Smooth muscle cell of the pulmonary artery (primary cell): ENCODE measurements around the gene ENTPD6. TPM values are rescaled to one million over a fixed set of nuclear protein-coding genes. Genes with fewer than 3 reads are reported as not detected.

Experiments used
- total RNA-seq: library from RNA; depleted of rRNA; stranded (reverse); fragments of >200 nt; gene quantifications from 2 replicates; pipeline ENCODE4 v1.2.3, GENCODE V29; 2014

Gene ENTPD6
- total RNA-seq: 60.9 and 89.7 TPM in 2 replicates

DNA sequence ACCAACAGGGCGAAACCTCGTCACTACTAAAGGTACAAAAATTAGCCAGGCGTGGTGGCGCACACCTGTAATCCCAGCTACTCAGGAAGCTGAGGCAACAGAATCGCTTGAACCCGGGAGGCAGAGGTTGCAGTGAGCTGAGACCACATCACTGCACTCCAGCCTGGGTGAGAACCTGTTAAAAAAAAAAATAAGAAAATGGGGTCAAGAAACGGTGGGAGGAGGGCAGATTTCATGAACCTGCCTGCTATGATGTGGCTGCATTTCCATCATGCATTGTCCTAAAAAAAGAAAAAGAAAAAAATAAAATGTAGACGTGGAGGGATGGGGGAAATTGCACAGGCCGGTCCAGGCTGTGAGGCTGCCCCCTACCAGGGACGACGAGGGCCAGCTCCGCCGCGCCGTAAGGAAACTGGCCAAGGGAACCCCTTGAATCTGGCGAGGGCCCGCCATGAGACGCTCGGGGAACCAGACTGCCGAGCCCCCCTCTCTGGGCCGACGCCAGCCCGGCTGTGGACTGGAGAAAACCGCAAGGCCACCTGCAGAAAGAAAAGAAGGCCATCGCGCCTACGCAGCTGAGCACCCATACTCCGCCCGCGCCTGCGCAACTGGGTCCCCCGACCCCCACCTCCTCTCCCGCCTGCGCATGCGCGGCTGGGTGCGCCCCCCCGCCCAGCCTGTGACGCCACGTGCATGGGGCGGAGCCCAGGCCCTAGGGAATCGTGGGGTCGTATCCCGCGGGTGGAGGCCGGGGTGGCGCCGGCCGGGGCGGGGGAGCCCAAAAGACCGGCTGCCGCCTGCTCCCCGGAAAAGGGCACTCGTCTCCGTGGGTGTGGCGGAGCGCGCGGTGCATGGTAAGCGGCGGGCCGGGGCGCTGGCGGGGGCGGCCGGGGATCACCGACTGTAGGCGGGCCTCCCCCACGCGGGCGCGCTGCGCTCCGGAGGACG is at the start of gene ENTPD6:
Gene ENTPD6, plus strand, starts transcription at position 699 of the 948 bp plus-strand sequence. CDS start 10,825 bp downstream, outside the sequence.

DNA sequence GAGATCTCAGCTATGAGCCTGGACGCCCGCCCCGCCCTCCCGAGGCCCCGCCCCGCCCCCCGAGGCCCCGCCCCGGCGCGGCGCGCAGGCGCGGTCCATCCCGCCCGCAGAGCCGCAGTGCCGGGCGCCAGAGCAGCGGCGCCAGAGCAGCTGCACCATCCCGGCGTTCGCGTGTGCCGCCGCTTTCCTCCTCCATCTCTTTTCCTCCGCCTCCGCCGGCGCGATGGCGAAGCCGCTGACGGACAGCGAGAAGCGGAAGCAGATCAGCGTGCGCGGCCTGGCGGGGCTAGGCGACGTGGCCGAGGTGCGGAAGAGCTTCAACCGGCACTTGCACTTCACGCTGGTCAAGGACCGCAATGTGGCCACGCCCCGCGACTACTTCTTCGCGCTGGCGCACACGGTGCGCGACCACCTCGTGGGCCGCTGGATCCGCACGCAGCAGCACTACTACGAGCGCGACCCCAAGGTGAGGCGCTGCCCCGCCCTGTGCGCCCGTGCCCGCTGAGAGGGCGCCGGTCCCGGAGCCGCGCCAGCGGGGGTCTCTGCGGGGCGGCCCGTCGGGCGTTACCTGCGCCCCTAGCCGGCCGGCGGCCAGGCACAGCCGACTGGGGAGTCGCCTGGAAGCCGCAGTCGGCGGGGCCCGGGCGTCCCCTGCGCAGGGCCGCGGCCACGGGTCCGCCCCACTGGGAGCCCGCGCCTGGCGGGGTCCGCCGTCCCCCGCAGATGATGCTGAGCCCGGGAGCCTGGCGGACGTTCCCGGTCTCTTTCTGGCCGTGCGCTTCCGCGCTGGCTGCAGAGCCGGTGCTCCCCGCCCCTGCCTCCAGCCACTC is 52.7 kb downstream of the ENTPD6 start, which contains the start of gene PYGB:
Gene PYGB, plus strand, starts transcription at position 130 of the 830 bp plus-strand sequence. Its CDS starts 94 bp downstream, at position 224.

Other genes with a start within 250 kb of the ENTPD6 start
- gene CST7, start 246.4 kb upstream of the ENTPD6 start, total RNA-seq: not detected in 2 replicates
- 102 and 135 TPM in 2 replicates for gene APMAP, start 203.0 kb upstream of the ENTPD6 start, total RNA-seq
- 1.7 and 4.2 TPM in 2 replicates for gene ACSS1, start 137.6 kb upstream of the ENTPD6 start, total RNA-seq
- not detected in 2 replicates for gene VSX1, start 113.6 kb upstream of the ENTPD6 start, total RNA-seq
- 123 and 223 TPM in 2 replicates for gene PYGB, start 52.4 kb downstream of the ENTPD6 start, total RNA-seq
- gene ABHD12, start 195.1 kb downstream of the ENTPD6 start, total RNA-seq: 50.9 and 52.4 TPM in 2 replicates
- 2.3 and 4.5 TPM in 2 replicates for gene GINS1, start 212.0 kb downstream of the ENTPD6 start, total RNA-seq